Fibroblast of the conjunctiva (primary cell): ENCODE measurements around the gene APBB2.

Source experiments
- DNase-seq: peaks from one replicate; pipeline ENCODE4 v3.0.0-alpha.2; 2010; ENCODE audit warnings: low read depth

The APBB2 gene

DNA sequence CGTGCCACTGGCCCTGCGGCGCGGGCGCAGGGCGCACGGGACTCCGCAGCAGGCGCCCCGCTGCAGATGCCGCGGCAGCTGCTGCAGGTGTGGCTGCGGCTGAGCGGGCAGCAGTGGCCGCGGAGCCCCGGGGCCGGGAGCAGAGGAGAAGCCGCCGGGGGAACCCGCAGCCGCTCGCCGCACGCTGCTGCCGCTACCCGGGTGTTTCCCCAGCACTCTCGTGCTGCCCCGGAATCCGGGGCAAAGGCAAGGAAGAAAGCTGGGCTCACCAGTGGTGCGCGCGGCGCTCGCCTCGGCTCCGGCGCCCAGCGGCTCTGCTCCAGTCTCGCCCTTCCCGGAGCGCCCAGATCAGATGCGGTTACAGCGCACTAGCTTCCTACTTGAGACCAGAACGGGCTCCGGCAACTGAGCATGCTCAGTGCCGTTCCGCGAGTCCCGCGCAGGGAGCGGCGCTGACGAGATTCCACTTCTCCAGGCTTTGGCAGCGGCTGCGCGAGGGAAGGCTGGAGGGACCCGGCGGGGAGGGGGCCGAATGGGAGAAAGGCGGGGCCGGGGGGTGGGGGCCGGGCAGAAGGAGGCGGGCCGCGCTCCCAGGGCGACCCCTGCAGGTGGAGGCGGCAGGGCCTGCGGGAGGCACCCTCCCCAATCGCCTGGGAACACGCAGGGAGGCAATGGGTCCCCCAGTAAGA is at the start of gene APBB2:
Gene APBB2, minus strand, starts transcription at position 407 of the 689 bp plus-strand sequence. CDS start 181,288 bp downstream, outside the sequence.
- peak; percentile 95 for DNase-seq

DNA sequence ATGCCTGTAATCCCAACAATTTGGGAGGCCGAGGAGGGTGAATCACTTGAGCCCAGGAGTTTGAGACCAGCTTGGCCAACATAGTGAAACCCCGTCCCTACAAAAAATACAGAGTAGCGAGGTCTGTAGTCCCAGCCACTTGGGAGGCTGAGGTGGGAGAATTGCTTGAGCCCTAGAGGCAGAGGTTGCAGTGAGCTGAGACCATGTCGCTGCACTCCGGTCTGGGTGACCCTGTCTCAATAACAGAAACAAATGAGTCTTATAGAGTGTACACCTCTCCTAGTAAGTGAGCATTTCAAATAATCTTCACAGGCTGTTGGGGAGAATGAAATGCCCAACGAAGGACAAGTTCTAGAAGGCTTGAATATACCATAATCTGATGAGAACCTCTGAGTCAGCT is 47.9 kb upstream of the APBB2 start:
- DNase-seq: no peak

DNA sequence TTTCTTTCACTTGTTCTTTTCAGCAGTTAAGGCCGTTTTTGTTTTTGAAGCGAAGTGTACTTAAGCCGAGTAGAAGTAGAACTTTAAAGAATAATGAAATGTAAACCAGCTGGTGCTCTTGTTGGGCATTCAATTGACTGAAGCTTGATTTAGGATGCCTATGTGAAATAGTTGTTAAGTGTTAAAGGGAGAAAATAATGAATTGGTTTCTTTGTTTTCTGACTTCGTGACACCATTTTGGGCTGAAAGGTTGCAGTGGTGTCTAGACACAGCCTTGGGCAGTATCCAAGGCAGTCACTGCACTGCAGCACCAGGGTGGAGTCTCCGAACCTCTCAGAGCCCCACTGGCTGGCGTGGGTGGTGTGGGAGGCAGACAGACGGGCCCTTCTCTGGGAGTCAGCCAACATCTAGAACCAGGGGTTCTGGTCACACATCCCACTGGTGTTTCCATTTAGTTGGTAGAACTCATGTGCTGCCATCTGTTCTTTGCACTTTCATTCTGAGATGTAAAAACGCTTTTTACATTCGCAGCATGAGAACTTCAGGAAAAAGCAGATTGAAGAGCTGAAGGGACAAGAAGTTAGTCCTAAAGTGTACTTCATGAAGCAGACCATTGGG is 45.9 kb upstream of the APBB2 start:
- no peak for DNase-seq

DNA sequence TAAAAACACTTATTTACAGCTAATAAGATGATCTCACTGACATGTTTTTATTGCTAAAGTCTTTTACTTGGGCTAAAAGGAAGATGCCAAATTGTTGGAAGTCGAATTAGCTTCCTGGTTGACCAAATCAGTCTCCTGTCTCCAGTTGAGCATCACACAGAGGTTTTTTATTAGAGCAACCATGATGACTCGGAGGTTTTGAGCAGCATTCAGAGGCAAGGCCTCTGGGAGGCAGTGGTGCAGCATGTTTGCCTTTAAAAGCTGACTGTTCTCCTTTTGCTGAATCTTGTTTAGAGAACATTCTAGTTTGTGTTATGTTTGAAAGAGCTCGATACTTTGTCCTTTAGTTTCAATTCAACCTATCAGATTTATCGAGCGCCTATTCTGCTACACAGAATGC is 44.4 kb upstream of the APBB2 start:
- DNase-seq: peak; percentile 56

DNA sequence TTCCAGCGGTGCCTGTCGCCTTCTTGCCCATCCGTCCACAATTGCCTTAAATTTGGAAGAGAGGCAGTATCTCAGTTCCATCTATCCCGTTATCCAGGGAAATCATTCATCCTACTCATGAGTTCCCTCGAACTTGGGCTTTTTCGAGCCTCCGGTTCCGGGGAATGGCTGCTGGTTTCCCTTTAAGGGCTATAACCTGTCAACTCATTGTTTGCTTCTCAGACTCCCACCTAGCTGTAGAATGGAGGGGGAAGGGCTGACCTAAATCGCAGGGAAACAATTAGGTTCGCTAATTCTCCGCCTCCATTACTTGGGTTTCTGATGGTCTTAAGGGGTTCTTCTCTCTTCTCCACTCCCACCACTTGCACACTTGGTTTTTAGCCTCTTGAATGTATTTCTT is 43.6 kb upstream of the APBB2 start:
- DNase-seq: no peak

DNA sequence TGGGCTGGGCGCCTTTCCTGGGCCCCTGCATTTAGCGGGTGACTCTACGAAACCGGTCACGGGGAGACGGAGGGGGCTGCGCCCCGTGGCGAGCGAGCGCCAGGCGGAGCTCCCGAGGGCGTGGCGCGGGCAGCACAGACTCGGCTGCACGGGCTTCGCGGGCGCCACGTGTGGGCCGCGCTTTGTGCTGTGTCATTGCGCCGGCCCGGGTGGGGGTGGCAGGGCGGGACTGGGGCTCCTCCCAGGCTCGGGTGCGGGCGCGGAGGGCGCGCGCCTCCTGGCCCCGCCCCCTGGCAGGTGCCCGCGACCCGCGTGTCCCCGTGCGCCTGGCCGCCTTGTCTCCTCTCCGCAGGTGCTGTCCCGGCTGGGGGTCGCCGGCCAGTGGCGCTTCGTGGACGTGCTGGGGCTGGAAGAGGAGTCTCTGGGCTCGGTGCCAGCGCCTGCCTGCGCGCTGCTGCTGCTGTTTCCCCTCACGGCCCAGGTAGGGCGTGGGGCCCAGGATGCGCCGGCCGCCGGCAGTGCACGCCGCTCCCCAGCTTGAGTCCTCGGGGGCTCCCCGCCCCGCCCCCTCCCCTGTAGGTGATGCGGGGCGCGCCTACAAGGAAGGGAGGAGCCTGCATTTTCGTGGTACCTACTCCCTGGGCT is 43.0 kb upstream of the APBB2 start:
- DNase-seq: no peak

DNA sequence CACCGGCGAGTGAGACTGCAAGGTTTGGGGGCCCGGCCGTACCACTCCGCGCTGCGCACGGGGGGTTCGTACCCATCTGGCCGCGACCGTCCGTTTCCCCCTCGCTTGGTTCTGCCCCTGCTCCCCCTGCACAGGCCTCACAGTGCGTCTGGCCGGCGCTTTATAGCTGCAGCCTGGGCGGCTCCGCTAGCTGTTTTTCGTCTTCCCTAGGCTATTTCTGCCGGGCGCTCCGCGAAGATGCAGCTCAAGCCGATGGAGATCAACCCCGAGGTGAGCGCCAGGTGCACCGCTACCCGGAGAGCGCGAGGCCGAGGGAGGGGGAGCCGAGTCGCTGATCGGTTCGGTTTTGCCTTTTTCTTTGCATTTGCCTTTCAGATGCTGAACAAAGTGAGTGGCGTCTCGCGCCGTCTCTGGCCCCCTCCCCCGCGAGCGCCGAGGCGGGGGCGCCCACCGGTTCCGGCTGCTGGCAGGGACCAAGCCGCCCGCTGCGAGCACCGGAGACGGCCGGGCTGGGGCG is 42.5 kb upstream of the APBB2 start, which contains the start of gene UCHL1:
Gene UCHL1, plus strand, starts transcription at position 189 of the 517 bp plus-strand sequence. Its CDS starts 49 bp downstream, at position 238.
- DNase-seq: peak; percentile 87

DNA sequence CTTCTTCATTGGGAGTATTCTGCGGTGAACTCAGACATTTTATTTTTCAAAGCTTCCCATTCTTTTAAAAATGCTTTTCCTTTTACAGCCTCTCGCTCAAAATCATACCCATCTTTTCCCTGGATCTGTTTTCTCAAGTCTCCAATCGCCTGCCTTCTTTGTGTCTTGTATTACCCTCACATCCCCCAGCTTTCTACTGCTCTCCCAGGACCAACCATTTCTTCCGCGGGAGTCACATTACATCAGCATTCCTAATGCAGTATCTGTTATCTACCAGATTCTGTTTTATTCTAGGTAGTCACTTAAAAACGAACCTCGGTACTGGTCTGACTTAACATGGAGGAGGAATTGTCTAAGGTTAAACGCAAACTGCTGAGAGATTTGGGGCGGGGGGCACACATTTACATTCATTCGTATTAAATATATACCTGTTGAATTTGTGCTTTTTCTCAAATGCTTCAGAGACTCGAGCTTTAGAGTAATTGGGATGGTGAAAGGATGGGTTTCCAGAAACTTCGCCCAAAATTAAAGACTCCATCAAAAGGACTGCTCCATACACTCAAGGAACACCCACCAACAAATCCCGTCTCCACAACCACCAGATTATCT is 41.9 kb upstream of the APBB2 start:
- peak; percentile 55 for DNase-seq

DNA sequence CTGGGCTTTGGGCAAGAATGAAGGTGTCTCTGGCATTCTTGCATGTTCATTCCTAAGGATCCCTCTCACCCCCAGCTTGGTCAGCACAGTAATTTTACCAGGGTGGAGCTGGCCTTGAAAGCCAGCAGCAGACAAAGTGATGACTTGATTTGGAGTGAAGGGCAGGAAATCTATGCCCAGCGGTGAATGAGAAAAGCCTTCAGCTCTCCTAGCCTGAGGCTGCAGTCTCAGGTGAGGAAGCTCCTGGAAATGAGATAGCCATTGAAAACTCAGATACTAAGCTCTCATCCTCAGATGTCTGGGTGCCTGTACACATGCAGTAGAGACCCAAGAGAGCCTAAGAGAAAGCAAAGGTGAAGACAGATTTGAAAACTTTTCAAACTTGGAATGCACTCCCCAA is 31.6 kb upstream of the APBB2 start:
- DNase-seq: no peak

DNA sequence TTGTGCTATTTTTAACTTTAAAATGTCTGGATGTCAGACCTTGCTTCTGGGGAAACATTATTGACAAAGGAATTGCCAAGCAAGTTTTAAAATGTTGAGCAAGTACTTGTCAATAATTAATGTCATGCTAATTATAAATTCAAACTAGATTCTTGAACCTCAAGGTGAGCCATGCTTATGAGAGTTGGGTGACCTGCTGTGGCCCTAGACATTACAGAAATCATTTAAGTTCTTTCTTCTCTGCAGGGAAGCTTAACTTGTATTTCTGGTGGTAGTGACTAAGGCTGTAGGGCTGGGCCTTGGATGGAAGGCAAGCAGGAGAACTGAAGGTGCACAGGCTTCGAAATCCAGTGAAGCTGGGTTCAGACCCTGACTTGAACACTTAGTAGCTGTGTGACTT is 27.6 kb upstream of the APBB2 start:
- DNase-seq: no peak

DNA sequence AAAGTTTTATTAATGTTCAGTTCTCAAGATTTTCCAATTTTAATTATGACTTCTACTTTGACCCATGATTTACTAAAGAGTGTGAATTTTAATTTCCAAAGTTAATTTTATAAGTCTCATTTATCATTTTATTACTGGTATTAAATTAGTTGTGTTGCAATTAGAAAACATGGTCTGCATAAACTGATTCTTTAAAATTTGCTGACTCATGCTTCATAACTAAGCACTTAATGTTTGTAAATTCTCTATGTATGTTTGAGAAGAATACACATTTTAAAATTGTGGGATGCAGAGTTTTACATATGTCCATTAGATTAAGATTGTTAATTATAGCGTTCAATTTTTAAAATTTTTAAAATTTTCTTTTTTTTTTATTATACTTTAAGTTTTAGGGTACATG is 22.2 kb upstream of the APBB2 start:
- DNase-seq: no peak

DNA sequence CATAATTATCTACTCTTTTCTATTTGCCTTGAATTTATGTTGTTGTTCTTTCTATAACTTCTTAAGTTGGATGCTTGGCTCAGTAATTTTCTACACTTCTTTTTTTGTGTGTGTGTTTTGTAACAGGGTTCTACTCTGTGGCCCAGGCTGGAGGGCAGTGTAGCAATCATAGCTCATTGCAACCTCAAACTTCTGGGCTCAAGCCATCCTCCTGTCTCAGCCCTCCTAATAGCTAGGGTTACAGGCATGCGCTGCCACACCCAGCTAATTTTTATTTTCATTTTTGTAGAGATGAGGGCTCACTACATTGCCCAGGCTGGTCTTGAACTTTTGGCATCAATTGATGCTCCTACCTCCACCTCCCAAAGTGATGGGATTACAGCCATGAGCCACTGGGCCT is 21.7 kb upstream of the APBB2 start:
- DNase-seq: no peak

DNA sequence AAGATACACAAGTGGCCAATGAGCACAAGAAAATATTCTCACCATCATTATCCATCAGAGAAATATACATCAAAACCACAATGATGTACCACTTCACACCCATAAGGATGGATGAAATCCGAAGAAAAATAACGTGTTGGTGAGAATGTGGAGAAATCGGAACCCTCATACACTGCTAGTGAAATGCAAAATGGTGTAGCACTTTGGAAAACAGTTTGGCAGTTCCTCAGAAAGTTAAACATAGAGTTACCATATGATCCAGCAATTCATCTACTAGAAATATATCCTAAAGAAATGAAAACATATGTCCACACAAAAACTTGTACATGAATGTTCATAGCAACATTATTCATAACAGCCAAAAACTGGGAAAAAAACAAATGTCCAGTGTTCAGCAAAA is 18.5 kb upstream of the APBB2 start:
- no peak for DNase-seq

DNA sequence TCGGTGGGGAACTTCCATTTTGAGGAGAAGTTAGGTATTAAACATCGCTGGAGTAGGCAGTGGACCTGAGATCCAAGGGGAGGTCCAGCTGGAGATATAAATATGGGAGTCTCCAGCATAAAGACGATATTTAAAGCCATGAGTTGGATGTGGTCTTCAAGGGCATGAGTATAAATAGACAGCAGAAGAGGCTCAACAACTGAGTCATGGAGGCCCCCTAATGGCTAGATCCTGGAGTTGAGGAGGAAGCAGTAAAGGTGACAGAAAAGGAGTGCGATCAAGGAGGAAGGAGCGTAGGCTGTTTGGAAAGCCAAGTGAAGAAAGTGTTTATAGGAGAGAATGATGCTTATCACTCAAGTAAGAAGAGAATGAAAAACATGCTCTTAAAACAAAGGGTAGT is 18.1 kb upstream of the APBB2 start:
- no peak for DNase-seq

DNA sequence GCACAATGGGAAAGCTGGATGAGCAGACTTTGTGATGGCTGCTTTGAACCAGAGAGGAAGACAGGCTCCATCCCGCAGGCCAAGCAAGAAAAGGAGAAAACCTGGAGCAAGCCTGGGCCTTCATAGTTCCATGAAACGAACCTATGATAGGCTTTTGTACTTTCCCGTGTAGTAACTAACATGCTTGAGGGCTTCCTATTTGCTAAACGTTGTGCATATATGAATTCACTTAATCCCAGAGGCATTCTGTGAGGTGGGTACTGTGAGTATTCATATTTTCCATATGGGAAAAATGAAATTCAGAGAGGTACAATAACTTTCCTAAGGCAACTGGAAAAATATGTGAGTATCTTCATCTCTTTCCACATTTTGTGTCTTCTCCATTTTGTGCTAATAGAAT is 13.6 kb upstream of the APBB2 start:
- no peak for DNase-seq

DNA sequence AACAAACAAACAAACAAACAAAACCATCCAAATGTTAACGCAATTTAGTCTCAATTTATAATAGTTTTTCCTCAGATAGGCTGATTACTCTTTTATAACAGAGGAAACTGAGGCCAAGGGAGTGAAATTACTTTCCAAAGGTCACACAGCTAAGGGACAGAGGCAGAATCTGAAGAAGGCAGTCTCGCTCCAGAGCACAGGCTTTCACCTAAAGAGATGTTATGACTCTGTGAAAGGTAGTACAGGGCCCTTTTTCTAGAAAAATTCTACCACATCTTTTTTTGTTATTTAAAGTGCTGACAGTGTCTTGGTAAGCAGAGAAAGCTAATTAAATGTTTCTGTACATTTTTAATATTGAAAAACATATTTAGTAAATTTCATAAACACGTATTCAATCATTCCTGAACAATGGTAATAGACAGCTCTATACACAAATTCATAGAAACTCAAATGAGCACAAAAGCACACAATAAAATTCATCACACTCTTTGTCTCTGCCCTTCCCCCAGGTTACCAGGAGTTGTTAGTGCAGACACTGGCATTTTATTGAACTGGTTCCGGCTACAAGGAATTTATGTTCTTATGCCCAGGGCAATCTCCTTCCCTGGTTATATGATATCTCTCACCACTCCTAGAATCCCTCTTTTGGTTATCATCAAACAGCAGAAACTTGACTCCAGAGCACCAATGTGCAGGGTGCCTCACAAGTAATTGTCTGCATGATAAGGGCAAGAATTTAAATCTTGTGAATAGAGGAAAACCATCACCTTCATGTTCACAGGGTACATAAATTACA is 7.7 kb upstream of the APBB2 start:
- no peak for DNase-seq

DNA sequence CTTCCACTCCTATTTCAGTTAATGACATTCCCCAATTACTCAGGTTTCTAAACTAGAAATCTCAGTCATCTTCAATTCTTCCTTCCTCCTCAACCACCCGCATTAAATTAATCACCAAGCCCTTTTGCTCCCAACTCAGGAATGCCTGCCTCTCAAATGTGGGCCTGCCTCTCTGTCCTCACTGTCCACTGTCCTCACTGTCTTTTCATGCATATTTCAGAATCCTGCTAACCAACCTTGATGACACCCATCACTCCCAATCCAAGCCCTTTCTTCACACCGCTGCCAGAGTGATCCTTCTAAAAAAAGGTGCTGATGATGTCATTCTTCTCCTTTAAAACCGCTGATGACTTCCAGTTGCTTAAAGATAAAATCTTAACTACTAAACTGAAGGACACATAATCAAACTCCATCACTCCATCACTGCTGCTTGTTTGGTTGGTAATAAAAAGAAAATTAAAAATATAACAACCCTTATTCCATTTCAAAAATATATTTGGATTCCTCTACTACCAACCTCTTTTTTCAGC is 5.1 kb upstream of the APBB2 start:
- DNase-seq: no peak

DNA sequence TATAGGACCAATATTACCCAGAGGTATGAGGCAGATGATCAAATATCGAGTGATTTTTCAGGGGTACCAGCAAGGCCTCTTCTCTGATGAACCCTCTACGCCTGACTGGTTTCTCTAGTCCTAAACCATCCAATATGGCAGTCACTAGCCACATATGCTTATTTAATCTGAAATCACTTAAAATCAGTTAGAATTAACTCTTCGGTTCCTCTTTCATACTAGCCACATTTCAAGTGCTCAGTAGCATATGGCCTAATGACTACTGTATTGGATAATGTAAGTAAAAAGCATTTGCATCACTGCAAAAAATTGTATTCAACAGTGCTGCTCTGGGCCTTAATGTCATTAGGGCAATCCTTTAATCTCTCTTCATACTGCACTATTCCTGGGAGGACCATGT is 4.4 kb upstream of the APBB2 start:
- no peak for DNase-seq

DNA sequence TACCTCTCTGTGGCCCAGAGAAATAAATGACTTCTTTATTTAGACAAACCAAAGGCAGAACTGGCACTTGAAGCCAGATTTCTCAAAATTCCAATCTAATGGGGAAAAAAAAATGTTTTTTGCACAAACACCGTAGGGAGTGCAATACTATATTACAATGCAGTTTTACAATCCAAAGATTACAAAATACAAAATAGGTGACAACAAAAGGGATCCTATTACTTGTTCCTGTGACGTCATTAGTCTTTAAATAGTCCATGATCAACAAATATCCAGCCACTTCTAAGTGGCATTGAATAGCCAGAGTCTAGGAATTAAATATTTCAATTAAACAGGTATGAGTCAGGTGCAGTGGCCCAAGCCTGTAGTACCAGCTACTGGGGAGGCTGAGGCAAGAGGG is 3.0 kb upstream of the APBB2 start:
- DNase-seq: no peak

DNA sequence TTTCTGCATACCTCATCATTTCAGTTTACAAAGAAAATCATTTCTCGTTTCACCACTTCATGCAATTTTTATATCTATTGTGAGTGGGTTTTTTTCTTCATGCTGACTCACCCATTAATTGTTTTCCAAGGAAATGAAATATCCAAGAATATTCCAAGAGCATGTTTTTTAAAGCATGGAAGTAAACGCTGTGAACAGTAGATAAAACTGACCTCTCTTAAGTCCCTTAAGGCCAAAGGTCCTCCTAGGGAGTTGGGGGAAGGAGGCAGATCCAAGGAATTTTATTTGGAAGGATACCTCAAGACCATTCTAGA is 2.6 kb upstream of the APBB2 start:
- no peak for DNase-seq

DNA sequence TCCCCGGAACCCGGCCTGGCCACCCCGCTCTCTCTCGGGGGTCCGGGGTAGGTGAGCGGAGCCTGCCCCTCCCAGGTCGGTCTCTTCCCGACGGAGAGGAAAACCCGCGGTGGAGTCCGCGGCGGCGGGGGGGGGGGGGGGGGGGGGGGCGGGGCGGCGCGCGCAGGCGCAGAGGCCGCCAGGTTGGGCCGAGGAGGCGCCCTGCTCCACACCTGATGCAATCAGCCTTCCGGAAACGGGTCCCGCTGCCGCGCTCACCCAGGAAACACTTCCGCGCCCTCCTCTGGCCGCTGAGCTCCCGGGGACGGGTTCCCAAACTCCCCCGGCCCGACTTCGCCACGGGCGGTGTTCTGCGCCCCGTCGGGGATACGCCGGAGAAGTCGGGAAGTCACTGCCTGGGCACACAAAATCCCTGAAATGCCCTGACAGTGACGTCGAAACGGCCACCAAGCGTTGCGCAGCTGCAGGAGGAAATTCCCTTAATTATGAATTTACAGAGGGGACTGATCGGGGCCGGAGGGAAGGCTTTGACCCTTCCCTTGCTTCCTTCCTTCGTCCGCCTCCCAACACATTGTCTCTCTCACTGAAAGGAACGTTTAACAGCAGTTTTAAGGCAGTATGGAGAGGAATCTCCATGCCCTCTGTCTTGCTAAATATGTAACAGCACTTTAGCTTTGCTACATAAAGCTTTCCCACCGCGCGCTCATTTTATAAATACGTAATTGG is 2.1 kb upstream of the APBB2 start:
- DNase-seq: peak; percentile 69
